Measurements from ENCODE around the gene C2orf76.

DNA sequence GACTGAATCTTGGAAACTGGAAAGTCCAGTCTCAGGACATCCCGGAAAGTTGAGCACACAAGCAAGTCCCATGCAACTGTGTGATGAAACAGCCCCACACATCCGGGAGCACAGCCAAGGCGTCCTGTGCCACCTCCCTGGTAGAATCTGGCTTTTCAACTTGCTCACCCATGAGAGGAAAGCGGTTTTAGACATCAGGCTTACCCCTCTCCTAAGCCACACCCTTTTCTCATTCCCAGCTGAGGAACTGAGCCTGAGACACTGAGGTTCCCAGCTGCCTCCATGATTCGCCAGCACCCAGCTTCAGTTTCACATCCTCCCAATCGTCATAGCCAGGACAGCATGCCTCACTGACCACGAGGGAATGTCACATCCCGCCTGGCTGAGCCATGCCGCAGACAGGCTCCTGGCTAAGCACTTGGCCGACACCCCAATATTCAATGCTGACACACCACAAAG lies 82.7 kb downstream of the C2orf76 start:
- TF ChIP-seq, protein P1, sequence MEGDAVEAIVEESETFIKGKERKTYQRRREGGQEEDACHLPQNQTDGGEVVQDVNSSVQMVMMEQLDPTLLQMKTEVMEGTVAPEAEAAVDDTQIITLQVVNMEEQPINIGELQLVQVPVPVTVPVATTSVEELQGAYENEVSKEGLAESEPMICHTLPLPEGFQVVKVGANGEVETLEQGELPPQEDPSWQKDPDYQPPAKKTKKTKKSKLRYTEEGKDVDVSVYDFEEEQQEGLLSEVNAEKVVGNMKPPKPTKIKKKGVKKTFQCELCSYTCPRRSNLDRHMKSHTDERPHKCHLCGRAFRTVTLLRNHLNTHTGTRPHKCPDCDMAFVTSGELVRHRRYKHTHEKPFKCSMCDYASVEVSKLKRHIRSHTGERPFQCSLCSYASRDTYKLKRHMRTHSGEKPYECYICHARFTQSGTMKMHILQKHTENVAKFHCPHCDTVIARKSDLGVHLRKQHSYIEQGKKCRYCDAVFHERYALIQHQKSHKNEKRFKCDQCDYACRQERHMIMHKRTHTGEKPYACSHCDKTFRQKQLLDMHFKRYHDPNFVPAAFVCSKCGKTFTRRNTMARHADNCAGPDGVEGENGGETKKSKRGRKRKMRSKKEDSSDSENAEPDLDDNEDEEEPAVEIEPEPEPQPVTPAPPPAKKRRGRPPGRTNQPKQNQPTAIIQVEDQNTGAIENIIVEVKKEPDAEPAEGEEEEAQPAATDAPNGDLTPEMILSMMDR (IDR thresholded peaks at IDR 0.05) = no peak
- TF ChIP-seq EZH2 (IDR thresholded peaks at IDR 0.05; ENCODE audit: borderline replicate concordance, insufficient read depth, low read depth, low read length, poor library complexity, severe bottlenecking) = no peak
